Measurements from ENCODE around the gene HEXD.

DNA sequence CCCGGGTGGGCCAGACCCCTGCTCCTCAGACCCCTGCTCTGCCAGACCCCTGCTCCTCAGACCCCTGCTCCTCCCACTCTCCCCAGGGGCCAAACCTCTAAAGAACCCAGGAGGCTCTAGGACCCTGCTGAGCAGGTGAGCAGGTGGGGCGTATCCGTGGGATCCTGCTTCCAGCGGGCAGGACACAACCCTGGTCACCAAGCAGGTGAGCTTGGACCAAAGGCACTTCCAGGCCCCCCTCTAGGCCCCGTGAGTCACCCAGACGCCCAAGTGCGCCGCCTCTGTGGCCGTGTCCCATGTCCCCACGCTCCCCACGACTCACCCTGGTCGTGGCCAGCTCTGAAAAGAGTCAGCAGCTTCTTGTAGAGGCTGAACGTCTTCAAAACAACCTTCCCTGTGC, 27.4 kb downstream of the HEXD start:
- TF ChIP-seq FOXK2 (IDR thresholded peaks at IDR 0.05) (no peak), TARDBP (IDR thresholded peaks at IDR 0.05) (no peak), ELF4 (IDR thresholded peaks at IDR 0.05) (no peak), HDGF (IDR thresholded peaks at IDR 0.05; ENCODE audit: borderline replicate concordance) (no peak), FOXA1 (IDR thresholded peaks at IDR 0.05) (no peak), FOXM1 (IDR thresholded peaks at IDR 0.05; ENCODE audit: borderline replicate concordance) (no peak), SUZ12 (IDR thresholded peaks at IDR 0.05) (no peak), LEF1 (IDR thresholded peaks at IDR 0.05; ENCODE audit: borderline replicate concordance) (no peak), CTBP1 (IDR thresholded peaks at IDR 0.05; ENCODE audit: borderline replicate concordance) (no peak), ZNF384 (IDR thresholded peaks at IDR 0.05) (no peak), BHLHE40 (IDR thresholded peaks at IDR 0.05; ENCODE audit: borderline replicate concordance) (no peak), SP1 (IDR thresholded peaks at IDR 0.05) (no peak), NFRKB (IDR thresholded peaks at IDR 0.05) (no peak)

Data from HEK293T (cell line).